Measurements from ENCODE around the gene OR7D2.

Gene OR7D2

DNA sequence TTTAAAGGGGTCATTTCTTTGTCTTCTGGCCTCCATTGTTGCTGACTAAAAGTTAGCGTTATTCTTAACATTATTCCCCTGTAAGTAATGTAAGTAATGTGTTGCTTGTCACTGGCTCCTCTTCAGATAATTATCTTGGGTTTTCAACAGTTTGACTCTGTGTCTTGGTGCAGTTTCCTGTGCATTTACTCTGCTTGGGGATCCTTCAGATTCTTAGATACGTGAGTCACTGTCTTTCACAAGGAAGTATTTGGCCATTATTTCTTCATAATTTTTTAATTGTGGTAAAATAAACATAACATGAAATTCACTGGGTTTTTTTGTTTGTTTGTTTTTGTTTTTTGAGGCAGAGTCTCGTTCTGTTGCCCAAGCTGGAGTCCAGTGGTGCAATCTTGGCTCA, 13.5 kb upstream of the OR7D2 start:
- no peak for TF ChIP-seq GATA2 (IDR thresholded peaks at IDR 0.05; ENCODE audit: low read depth, low read length)
- no peak for TF ChIP-seq GATA3 (IDR thresholded peaks at IDR 0.05; ENCODE audit: low read depth, low read length)

DNA sequence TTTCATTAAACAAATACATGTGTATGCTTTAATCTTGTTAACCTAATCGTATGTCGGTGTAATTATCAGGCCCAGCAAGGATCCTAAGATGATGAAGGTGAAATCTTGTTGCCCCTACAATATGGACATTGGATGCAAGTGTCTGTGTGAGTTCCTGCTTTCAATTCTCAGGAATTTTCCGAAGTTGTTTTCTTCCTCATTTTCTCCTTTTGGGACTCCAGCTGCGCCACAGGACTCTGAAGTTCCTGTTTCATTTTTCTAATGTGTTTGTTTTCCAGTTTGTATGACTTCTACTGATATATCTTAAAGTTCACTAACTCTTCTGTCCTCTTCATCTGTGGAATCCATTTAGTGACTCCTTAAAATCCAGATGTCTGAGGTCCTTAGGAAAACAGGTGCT, 11.9 kb upstream of the OR7D2 start:
- TF ChIP-seq GATA2 (IDR thresholded peaks at IDR 0.05; ENCODE audit: low read depth, low read length) (no peak), GATA3 (IDR thresholded peaks at IDR 0.05; ENCODE audit: low read depth, low read length) (no peak)

DNA sequence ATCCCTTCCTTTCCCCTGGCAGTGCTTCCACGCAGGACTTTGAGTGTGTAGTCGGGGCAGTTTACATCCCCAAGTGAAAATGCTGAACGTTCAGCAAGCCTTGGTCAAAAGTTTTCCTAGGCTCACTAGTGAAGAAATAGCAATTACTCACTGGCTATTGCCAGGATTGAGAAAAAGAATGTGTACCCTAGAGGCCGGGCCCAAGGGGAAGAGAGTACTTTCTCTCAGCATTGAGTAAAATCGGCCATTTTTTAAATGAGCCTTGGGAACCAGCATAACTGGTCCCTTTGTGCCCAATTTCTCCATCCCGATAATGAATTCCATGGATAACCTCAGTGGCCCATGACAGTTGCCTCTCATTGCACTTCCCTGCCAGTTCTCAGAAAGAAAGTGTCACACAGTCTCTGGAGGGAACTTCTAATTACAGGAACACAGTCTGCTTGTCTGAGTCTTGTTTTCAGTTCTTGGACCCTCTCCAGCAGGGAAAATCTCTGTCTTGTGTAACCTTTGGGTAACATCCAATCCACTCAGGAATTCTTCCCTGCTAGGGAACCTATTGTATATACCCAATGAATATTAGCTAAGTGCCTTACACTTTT, 7.3 kb upstream of the OR7D2 start:
- TF ChIP-seq GATA3 (IDR thresholded peaks at IDR 0.05; ENCODE audit: low read depth, low read length) (no peak), GATA2 (IDR thresholded peaks at IDR 0.05; ENCODE audit: low read depth, low read length) (no peak)

DNA sequence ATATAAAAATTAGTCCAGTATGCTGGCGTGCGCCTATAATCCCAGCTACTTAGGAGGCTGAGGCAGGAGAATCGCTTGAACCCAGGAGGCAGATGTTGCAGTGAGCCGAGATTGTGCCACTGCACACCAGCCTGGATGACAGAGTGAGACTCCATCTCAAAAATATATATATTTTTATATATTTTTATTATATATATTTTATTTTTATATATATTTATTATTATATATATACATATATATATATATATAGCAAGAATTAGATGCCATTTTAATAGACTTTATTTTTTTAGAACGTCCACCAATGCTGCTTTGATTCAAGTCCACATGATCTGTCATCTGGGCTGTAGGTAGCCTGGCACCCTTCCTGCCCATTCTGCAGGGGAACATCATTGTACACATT, 3.5 kb upstream of the OR7D2 start:
- no peak for TF ChIP-seq GATA2 (IDR thresholded peaks at IDR 0.05; ENCODE audit: low read depth, low read length)
- TF ChIP-seq GATA3 (IDR thresholded peaks at IDR 0.05; ENCODE audit: low read depth, low read length) = no peak

DNA sequence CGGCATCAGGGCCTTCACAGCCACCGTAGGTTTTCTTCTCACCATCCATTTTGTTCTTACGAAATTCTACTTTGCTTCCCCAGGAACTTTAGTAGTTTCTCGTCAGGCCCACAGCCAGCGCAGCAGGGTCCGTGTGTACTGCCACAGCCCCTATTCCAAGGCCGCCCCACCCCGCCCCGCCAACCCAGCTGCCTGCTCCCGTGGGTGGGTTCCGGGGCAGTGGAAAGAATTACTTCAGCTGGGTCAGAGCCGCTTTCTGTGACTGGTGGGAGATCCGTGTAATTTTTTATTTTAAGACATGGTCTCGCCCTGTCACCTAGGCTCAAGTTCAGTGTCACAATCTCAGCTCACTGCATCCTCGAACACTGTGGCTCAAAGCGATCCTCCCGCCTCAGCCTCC, 4.2 kb downstream of the OR7D2 start:
- no peak for TF ChIP-seq GATA2 (IDR thresholded peaks at IDR 0.05; ENCODE audit: low read depth, low read length)
- TF ChIP-seq GATA3 (IDR thresholded peaks at IDR 0.05; ENCODE audit: low read depth, low read length) = no peak

DNA sequence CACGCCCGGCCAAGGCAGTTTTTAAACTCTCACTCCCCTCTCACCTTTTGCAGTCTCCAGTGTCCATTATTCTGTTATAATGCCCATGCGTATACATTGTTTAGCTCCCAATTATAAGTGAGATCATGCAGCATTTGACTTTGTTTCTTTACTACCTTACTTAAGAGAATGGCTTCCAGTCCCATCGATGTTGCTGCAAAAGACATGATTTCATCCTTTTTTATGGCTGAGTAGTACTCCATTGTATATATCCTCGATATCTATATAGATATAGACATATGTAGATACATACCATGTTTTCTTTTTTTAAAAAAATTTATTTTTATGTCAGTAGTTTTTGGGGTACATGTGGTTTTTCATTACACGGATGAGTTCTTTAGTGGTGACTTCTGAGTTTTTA, 8.4 kb downstream of the OR7D2 start:
- no peak for TF ChIP-seq GATA3 (IDR thresholded peaks at IDR 0.05; ENCODE audit: low read depth, low read length)

DNA sequence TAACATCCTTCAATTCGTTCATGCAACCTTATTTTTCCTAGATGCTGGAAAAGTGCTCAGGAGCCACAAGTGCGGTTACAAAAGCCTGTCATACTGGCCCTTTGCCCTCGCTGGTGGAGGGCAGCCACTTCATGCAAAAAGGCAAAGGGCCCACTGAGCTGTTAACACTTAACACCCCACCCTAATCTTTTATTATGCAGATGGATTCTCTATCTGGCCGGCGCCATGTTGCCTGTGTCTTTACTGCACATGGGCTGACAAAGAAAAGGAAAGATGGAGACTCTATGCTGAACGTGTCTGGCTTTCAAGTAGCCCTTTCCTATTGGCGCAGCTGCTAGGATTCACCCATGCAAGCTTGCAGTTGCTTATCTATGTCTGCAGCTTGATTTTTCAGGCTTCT, 10.8 kb downstream of the OR7D2 start:
- TF ChIP-seq GATA2 (IDR thresholded peaks at IDR 0.05; ENCODE audit: low read depth, low read length) (no peak), GATA3 (IDR thresholded peaks at IDR 0.05; ENCODE audit: low read depth, low read length) (no peak)

DNA sequence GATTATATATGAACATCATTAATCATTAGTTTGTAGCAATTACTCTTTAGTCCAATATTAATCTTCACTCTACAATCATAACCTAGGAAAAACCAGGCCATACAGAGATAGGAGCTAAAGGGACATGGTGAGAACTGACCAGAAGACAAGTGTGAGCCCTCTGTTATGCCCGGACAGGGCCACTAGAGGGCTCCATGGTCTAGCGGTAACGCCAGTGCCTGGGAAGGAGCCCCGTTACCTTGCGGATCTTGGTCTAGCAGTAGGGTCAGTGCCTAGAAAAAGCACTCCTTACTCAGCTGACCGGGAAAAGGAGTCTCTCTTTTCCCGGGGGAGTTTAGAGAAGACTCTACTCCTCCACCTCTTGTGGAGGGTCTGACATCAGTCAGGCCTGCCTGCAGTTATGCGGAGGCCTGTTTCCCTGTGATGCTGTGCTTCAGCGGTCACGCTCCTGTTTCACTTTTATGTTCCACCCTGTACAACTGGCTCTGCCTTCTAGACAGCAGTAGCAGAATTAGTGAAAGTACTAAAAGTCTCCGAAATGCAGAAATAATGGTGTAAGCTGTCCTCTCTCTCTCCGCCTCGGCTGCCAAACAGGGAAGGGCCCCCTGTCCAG, 26.8 kb downstream of the OR7D2 start:
- TF ChIP-seq GATA3 (IDR thresholded peaks at IDR 0.05; ENCODE audit: low read depth, low read length) (no peak), GATA2 (IDR thresholded peaks at IDR 0.05; ENCODE audit: low read depth, low read length) (no peak)

DNA sequence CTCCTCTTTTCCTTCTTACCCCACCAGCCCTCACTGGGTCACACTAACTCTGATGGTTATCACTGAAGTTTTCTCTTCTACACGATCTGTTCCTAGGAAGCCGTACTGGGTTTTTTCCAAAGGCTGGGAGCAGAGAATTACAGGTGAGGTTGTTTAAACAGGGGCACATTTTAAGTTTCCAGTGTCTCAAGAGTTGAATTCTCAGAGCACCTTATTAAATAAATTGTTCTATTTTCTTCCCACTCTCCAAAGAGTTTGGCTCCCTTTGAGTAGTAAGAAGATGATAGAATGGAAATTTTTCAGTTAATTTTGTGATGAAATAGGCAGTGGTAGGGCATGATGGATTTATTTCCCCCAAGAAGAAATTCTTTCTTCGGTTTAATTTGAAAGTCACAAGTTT, 40.7 kb downstream of the OR7D2 start, which contains the start of gene OR7D4:
TSS of gene OR7D4 (minus strand) at position 101 of the 400 bp plus-strand sequence. CDS start 4,752 bp downstream, outside the sequence.
- TF ChIP-seq GATA3 (IDR thresholded peaks at IDR 0.05; ENCODE audit: low read depth, low read length) (no peak), GATA2 (IDR thresholded peaks at IDR 0.05; ENCODE audit: low read depth, low read length) (no peak)
